Mucosa of descending colon (tissue), 3 donors: ENCODE data around the gene SATL1. TPM values are rescaled to one million over a fixed set of nuclear protein-coding genes. Genes with fewer than 3 reads are reported as not detected.

ENCODE experiments used
- ATAC-seq: fragments of 200-7000 bp; cut with Tn5 transposase; one replicate; pipeline ENCODE4 v1.9.1; 2020; ENCODE audit warnings: mild to moderate bottlenecking, moderate library complexity
- DNase-seq, 3 donors: peaks; one replicate each; pipeline ENCODE4 v3.0.0-alpha.2; 2020
- H3K36me3 ChIP-seq: fragments of 200-600 bp; one replicate; pipeline ENCODE4 v1.8.0; 2021; ENCODE audit warnings: low read depth, mild to moderate bottlenecking
- H3K4me1 ChIP-seq: fragments of 200-600 bp; one replicate; pipeline ENCODE4 v1.8.0; 2021; ENCODE audit warnings: low read depth, mild to moderate bottlenecking
- H3K4me3 ChIP-seq: fragments of 200-600 bp; one replicate; pipeline ENCODE4 v1.8.0; 2021; ENCODE audit warnings: mild to moderate bottlenecking
- H3K9me3 ChIP-seq: fragments of 200-600 bp; one replicate; pipeline ENCODE4 v1.8.0; 2021; ENCODE audit warnings: mild to moderate bottlenecking
- intact Hi-C, 2 donors: fragments of 100-400 bp; cut with DNase I in 1 of 2; cut with micrococcal nuclease in 1 of 2; formaldehyde crosslinking; loops; one replicate each; pipeline versions ENCODE4 v1.11.0 to v1.11.1; 2022; cut with DNase I, micrococcal nuclease
- total RNA-seq, 3 donors: library from RNA; stranded (reverse); fragmentation: NEBNext Ultra II Directional in 2 of 3; extraction: Animal tissue kit (Norgen Biotek cat#: 25700) in 2 of 3; gene quantifications; one replicate each; pipeline versions ENCODE4 v1.2.1 to v1.2.4, GENCODE V29; 2021 to 2023
- TF ChIP-seq, protein P1 (sequence below): fragments of 200-600 bp; IDR thresholded peaks from one replicate; pipeline ENCODE4 v1.8.0; 2022; ENCODE audit warnings: antibody characterized with exemption, mild to moderate bottlenecking
- donor health status: DM: no; HTN: no; CAD: no; lungs with moderate emphysema.
- donor health status: DM: no; HTN: no; CAD: no.
- donor health status: DM: no; HTN: yes; CAD: no.

SATL1 gene
- total RNA-seq, 3 donors from 2014 or later = 0.19 TPM; not detected in 2

DNA sequence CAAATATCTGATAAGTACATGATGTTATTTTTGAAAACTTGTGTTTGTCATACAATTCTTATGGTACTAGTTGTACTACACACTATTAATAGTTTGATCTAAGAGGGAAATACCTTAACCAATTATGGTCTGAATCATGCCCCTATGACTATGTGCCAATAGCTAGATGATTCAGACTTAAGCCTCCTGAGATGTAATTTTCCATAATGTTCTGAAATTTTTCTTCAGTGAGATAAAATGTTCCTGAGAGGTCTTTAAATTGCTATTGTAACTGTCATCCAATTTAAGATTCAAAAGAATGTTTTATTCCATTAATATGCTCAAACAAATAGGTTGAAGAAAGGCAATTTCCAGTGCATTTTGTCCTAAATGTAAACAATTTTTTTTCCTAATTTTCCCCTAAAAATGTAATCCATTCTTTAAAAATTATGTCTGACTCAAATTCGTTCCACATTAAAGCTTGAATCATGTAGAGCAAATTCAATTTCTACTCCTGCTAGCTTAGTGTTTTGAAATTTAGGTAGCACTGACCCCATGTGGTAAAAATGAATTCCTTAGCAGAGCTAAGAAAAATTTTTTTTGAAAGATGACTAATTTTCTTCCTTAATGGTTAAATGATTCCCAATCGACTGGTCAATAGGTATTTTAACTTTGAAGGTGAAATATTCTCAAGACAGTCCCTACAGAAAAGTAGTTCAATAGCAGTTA lies 190.8 kb downstream of the SATL1 start:
- Histone ChIP-seq H3K4me3 (no peak overlapping the region), H3K36me3 (no peaks in the 10 kb centered on the region), H3K9me3 (no peaks in the 10 kb centered on the region), H3K4me1 (no peaks in the 10 kb centered on the region)
- TF ChIP-seq, protein P1, sequence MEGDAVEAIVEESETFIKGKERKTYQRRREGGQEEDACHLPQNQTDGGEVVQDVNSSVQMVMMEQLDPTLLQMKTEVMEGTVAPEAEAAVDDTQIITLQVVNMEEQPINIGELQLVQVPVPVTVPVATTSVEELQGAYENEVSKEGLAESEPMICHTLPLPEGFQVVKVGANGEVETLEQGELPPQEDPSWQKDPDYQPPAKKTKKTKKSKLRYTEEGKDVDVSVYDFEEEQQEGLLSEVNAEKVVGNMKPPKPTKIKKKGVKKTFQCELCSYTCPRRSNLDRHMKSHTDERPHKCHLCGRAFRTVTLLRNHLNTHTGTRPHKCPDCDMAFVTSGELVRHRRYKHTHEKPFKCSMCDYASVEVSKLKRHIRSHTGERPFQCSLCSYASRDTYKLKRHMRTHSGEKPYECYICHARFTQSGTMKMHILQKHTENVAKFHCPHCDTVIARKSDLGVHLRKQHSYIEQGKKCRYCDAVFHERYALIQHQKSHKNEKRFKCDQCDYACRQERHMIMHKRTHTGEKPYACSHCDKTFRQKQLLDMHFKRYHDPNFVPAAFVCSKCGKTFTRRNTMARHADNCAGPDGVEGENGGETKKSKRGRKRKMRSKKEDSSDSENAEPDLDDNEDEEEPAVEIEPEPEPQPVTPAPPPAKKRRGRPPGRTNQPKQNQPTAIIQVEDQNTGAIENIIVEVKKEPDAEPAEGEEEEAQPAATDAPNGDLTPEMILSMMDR = no peak
- intact Hi-C loops = no loop called here
- DNase-seq = no peak
- no peak for ATAC-seq

DNA sequence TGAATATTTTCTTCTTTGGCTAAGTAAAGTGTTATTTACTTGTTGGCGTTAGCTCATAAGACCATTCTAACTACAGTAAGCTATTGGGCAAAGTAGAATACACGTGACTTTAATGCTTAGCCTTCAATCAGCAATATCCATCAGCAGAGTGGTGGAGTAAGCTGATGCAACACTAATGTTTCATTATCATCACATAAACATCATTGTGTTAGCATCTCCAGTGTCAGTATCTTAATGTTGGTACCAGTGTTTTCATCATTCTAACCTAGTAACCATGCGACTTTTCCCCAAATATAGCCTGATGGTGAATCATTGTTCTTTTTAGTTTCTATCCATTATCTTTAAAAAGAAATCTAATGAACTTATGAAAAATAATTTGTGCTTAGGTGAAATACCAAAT lies 191.4 kb downstream of the SATL1 start:
- no peaks in the 10 kb centered on the region for H3K4me1 ChIP-seq
- no peaks in the 10 kb centered on the region for H3K36me3 ChIP-seq
- ATAC-seq = no peak
- H3K9me3 ChIP-seq = no peaks in the 10 kb centered on the region
- no peak for DNase-seq
- intact Hi-C loops = no loop called here
- TF ChIP-seq, protein P1 = no peak
- H3K4me3 ChIP-seq = no peak overlapping the region

DNA sequence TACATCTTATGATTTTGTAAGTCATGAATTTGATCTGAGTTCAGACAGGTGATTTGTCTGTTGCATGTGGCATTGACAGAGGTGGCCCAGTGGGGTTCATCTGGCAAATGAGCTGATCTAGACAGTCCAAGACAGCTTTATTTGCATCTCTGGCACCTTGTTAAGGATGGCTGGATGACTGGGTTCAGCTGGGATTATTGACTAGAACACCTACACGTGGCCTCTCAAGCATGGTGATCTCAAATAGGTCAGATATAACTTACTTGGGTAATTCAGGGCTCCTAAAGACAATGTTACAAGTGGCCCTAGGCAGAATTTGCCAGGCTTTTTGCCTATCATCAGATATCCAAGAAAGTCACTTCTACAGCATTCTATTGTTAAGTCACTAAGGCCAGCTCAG lies 192.0 kb downstream of the SATL1 start:
- H3K9me3 ChIP-seq = no peaks in the 10 kb centered on the region
- intact Hi-C loops = no loop called here
- TF ChIP-seq, protein P1 = no peak
- H3K4me3 ChIP-seq = no peak overlapping the region
- DNase-seq (no peak), ATAC-seq (no peak)
- H3K4me1 ChIP-seq = no peaks in the 10 kb centered on the region
- H3K36me3 ChIP-seq = no peaks in the 10 kb centered on the region

Other genes starting within 250 kb of the SATL1 start
- gene APOOL, start 239.9 kb downstream of the SATL1 start, total RNA-seq = 10 to 100 TPM; 23.5 to 27.7 (median 24.0) TPM
- gene ZNF711, start 212 bp upstream of the SATL1 start, total RNA-seq = 1 to 10 TPM; 1.2 to 2.1 (median 1.3) TPM
- gene POF1B, start 135.9 kb upstream of the SATL1 start, total RNA-seq = 100 to 1,000 TPM in 2 of 3 donors, 10 to 100 TPM in 1; 46.1 to 142 (median 141) TPM